Ishikawa (cell line): ENCODE results near the gene ALG5.

Experiments used
- TAF1 ChIP-seq: IDR thresholded peaks from 2 replicates; pipeline ENCODE4 v1.6.1; 2012; ENCODE audit warnings: low read depth, mild to moderate bottlenecking
- TEAD4 ChIP-seq: IDR thresholded peaks from 2 replicates; pipeline ENCODE4 v1.6.1; 2012
- YY1 ChIP-seq: IDR thresholded peaks from 2 replicates; pipeline ENCODE4 v1.6.1; 2012; ENCODE audit warnings: low read depth
- TF ChIP-seq, protein P1 (sequence below): IDR thresholded peaks from 2 replicates; pipeline ENCODE4 v1.6.1; 2012; ENCODE audit warnings: low read depth, mild to moderate bottlenecking
- TF ChIP-seq, protein P2 (sequence below): IDR thresholded peaks from 2 replicates; pipeline ENCODE4 v1.6.1; 2012

DNA sequence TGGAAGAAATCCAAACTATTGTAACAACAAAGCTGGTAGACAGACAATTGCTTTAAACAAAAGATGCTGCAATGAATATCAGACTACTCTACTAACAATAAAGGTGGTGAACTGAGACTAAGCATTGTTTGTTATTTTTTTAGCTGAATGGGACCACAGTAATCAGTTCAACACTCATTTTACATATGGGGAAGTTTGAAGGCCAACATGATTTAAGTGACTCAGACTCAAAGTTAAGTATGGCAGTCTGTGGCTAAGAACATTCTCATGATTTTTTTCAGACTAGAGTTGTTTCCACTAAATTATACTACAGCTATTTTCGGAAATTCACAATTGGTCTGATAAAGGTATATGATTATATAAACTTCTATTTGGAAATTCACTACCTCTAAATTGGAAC, 11.9 kb upstream of the ALG5 start:
- TF ChIP-seq TEAD4 (no peak), YY1 (no peak), TAF1 (no peak)
- TF ChIP-seq, protein P1, sequence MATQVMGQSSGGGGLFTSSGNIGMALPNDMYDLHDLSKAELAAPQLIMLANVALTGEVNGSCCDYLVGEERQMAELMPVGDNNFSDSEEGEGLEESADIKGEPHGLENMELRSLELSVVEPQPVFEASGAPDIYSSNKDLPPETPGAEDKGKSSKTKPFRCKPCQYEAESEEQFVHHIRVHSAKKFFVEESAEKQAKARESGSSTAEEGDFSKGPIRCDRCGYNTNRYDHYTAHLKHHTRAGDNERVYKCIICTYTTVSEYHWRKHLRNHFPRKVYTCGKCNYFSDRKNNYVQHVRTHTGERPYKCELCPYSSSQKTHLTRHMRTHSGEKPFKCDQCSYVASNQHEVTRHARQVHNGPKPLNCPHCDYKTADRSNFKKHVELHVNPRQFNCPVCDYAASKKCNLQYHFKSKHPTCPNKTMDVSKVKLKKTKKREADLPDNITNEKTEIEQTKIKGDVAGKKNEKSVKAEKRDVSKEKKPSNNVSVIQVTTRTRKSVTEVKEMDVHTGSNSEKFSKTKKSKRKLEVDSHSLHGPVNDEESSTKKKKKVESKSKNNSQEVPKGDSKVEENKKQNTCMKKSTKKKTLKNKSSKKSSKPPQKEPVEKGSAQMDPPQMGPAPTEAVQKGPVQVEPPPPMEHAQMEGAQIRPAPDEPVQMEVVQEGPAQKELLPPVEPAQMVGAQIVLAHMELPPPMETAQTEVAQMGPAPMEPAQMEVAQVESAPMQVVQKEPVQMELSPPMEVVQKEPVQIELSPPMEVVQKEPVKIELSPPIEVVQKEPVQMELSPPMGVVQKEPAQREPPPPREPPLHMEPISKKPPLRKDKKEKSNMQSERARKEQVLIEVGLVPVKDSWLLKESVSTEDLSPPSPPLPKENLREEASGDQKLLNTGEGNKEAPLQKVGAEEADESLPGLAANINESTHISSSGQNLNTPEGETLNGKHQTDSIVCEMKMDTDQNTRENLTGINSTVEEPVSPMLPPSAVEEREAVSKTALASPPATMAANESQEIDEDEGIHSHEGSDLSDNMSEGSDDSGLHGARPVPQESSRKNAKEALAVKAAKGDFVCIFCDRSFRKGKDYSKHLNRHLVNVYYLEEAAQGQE: no peak
- TF ChIP-seq, protein P2, sequence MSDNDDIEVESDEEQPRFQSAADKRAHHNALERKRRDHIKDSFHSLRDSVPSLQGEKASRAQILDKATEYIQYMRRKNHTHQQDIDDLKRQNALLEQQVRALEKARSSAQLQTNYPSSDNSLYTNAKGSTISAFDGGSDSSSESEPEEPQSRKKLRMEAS: no peak
